ENCODE data around the gene ARPP21. TPM values are rescaled to one million over a fixed set of nuclear protein-coding genes. Genes with fewer than 3 reads are reported as not detected.

The ARPP21 gene
- total RNA-seq, 1 experiment from 2014 or later = not detected

DNA sequence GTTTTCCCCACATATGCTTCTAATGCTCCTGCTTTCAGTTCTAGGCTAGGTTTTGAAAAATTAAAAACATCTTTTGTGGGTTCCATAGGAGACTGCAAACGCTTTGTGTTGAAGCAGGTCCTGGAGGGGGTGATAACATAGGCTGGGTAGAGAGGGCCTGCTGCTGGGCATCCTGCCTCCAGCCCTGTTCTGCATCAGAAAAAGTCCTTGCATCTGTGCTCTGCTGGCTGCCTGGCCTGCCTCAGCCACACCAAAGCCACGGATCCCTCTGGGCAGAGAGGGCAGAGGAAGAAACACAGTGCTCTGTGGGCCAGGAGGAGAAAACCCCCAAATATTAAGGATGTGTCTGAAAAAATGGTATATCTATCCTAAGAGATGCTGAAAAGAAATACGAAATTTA lies 3.9 kb upstream of the ARPP21 start (continued):
- no peak for TF ChIP-seq OVOL2 (CRISPR knock-in tag; IDR thresholded peaks at IDR 0.05; ENCODE audit: borderline replicate concordance)

DNA sequence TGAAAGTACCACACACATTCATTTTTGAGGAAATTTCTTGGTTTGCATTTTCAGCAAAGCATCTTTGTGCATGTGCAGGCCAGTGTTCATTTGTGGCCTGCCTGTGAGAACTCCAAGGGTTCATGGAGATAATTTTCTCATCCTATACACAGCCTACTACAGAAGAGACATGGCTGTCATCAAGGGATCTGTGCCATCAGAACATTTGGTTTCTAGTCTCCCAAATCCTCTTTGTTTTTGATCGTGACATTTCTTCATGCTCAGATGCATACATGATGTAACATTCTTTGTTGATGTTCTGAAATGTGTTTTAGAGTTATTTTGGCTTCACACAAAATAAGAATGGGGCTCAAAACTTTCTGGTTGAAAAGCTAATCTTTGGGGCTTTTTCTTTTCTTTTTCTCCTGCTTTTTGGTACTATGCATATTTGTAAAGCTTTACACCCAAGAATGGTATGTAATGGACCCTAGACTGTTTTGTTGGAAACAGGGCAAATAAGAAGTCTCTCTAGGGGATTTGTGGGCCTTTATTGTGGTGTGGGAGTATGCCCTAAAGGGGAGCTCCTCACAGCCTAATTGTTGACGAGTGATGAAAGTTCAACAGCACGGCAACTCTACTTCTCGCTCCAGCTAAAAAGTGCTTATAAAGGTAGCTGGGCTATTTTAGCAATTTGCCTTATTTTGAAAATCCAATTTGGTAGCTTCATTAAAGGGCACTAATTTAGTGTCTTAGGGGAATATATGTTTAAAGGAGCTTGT lies 3.2 kb upstream of the ARPP21 start:
- POLR2A ChIA-PET = no interaction called here
- Mint-ChIP-seq H3K27me3 (ENCODE audit: low read depth) (peaks cover 45% of the 10 kb centered on the region), H3K4me1 (peaks cover 12% of the 10 kb centered on the region), H3K27ac (no peak overlapping the region), H3K9me3 (peaks cover 6% of the 10 kb centered on the region), H3K4me3 (no peak overlapping the region), H3K36me3 (no peaks in the 10 kb centered on the region)
- CTCF ChIA-PET = no interaction called here
- ATAC-seq = no peak
- DNase-seq (ENCODE audit: low spot score) = no peak
- TF ChIP-seq, protein P1, sequence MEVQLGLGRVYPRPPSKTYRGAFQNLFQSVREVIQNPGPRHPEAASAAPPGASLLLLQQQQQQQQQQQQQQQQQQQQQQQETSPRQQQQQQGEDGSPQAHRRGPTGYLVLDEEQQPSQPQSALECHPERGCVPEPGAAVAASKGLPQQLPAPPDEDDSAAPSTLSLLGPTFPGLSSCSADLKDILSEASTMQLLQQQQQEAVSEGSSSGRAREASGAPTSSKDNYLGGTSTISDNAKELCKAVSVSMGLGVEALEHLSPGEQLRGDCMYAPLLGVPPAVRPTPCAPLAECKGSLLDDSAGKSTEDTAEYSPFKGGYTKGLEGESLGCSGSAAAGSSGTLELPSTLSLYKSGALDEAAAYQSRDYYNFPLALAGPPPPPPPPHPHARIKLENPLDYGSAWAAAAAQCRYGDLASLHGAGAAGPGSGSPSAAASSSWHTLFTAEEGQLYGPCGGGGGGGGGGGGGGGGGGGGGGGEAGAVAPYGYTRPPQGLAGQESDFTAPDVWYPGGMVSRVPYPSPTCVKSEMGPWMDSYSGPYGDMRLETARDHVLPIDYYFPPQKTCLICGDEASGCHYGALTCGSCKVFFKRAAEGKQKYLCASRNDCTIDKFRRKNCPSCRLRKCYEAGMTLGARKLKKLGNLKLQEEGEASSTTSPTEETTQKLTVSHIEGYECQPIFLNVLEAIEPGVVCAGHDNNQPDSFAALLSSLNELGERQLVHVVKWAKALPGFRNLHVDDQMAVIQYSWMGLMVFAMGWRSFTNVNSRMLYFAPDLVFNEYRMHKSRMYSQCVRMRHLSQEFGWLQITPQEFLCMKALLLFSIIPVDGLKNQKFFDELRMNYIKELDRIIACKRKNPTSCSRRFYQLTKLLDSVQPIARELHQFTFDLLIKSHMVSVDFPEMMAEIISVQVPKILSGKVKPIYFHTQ (CRISPR knock-in tag; IDR thresholded peaks at IDR 0.05) = no peak
- TF ChIP-seq, protein P2, sequence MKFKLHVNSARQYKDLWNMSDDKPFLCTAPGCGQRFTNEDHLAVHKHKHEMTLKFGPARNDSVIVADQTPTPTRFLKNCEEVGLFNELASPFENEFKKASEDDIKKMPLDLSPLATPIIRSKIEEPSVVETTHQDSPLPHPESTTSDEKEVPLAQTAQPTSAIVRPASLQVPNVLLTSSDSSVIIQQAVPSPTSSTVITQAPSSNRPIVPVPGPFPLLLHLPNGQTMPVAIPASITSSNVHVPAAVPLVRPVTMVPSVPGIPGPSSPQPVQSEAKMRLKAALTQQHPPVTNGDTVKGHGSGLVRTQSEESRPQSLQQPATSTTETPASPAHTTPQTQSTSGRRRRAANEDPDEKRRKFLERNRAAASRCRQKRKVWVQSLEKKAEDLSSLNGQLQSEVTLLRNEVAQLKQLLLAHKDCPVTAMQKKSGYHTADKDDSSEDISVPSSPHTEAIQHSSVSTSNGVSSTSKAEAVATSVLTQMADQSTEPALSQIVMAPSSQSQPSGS (CRISPR knock-in tag; IDR thresholded peaks at IDR 0.05; ENCODE audit: borderline replicate concordance, low read depth) = no peak
- TF ChIP-seq SOX15 (CRISPR knock-in tag; IDR thresholded peaks at IDR 0.05) (no peak), NR2C2 (CRISPR knock-in tag; IDR thresholded peaks at IDR 0.05) (no peak), EMX1 (CRISPR knock-in tag; IDR thresholded peaks at IDR 0.05) (no peak), SMAD4 (CRISPR knock-in tag; IDR thresholded peaks at IDR 0.05) (no peak), RORB (CRISPR knock-in tag; IDR thresholded peaks at IDR 0.05) (no peak), GTF2I (CRISPR knock-in tag; conservative IDR thresholded peaks at IDR 0.05) (no peak), NR3C1 (CRISPR knock-in tag; conservative IDR thresholded peaks at IDR 0.05; ENCODE audit: low read depth) (no peak)
- TF ChIP-seq, protein P3, sequence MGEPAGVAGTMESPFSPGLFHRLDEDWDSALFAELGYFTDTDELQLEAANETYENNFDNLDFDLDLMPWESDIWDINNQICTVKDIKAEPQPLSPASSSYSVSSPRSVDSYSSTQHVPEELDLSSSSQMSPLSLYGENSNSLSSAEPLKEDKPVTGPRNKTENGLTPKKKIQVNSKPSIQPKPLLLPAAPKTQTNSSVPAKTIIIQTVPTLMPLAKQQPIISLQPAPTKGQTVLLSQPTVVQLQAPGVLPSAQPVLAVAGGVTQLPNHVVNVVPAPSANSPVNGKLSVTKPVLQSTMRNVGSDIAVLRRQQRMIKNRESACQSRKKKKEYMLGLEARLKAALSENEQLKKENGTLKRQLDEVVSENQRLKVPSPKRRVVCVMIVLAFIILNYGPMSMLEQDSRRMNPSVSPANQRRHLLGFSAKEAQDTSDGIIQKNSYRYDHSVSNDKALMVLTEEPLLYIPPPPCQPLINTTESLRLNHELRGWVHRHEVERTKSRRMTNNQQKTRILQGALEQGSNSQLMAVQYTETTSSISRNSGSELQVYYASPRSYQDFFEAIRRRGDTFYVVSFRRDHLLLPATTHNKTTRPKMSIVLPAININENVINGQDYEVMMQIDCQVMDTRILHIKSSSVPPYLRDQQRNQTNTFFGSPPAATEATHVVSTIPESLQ (CRISPR knock-in tag; IDR thresholded peaks at IDR 0.05) = no peak
- TF ChIP-seq, protein P4, sequence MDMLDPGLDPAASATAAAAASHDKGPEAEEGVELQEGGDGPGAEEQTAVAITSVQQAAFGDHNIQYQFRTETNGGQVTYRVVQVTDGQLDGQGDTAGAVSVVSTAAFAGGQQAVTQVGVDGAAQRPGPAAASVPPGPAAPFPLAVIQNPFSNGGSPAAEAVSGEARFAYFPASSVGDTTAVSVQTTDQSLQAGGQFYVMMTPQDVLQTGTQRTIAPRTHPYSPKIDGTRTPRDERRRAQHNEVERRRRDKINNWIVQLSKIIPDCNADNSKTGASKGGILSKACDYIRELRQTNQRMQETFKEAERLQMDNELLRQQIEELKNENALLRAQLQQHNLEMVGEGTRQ (CRISPR knock-in tag; IDR thresholded peaks at IDR 0.05) = no peak
- TF ChIP-seq, protein P5, sequence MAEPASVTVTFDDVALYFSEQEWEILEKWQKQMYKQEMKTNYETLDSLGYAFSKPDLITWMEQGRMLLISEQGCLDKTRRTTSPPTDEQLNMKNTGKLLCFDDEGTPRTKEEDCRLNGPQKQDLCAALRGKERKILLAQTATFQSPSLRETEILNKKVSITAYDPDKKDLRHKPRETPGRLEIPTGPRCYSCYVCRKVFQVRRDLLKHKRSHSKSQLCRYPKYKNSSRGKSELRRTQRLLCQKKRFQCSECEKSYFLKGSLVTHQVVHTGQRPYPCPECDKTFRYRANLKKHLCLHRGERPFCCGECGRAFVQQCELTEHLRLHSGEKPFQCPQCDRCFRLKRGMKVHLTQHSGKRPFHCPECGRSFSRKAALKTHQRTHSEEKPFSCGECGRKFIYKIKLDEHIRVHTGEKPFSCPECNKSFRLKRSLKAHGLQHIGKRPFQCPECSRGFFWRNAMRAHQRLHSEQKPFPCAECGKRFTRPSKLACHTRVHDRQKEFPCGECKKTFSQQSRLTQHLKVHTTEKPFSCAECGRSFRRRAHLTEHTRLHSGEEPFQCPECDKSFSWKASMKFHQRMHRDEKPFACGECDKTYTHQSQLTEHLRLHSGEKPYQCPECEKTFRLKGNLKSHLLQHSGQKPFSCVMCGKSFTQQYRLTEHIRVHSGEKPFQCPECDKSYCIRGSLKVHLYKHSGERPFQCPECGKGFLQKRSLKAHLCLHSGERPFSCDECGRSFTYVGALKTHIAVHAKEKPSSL (CRISPR knock-in tag; conservative IDR thresholded peaks at IDR 0.05) = no peak
- TF ChIP-seq, protein P6, sequence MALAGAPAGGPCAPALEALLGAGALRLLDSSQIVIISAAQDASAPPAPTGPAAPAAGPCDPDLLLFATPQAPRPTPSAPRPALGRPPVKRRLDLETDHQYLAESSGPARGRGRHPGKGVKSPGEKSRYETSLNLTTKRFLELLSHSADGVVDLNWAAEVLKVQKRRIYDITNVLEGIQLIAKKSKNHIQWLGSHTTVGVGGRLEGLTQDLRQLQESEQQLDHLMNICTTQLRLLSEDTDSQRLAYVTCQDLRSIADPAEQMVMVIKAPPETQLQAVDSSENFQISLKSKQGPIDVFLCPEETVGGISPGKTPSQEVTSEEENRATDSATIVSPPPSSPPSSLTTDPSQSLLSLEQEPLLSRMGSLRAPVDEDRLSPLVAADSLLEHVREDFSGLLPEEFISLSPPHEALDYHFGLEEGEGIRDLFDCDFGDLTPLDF (CRISPR knock-in tag; IDR thresholded peaks at IDR 0.05) = no peak

All from WTC11 (cell line).